OCI-M2 (cell line): Measurements from ENCODE around the gene CCDC186.

Experiments used
- DNase-seq: peaks from one replicate; lab custom pipeline; 2025; ENCODE audit not compliant: unreplicated experiment; lab: John Stamatoyannopoulos, UW

CCDC186 gene

GRCh38 chr10:114071178-114071577, 102.8 kb downstream of the CCDC186 start:
- no peak for DNase-seq
